H1 (cell line): ENCODE results near the gene FBXW5. TPM values are rescaled to one million over a fixed set of nuclear protein-coding genes. Genes with fewer than 3 reads are reported as not detected.

Experiments used
- CBX8 ChIP-seq: fragments of 300-800, 300-1000 bp; sonication (generic); IDR thresholded peaks from 2 replicates; pipeline ENCODE4 v1.7.1; 2016; ENCODE audit warnings: low read depth, low read length, borderline replicate concordance
- RNF2 ChIP-seq: fragments of 200-900, 300-1000 bp; sonication (generic); IDR thresholded peaks from 2 replicates; pipeline ENCODE4 v1.7.1; 2016; ENCODE audit warnings: borderline replicate concordance, low read depth, mild to moderate bottlenecking, antibody characterized with exemption, low read length; ENCODE audit not compliant: poor library complexity, severe bottlenecking; ENCODE audit errors: missing control alignments
- SRF ChIP-seq: IDR thresholded peaks from 2 replicates; pipeline ENCODE4 v1.6.1; 2011; ENCODE audit warnings: mild to moderate bottlenecking, low read depth, low read length, moderate library complexity
- polyA plus RNA-seq, 7 experiments: library from polyadenylated mRNA; depleted of rRNA in 3 of 7; stranded (reverse) in 5 of 7; unstranded in 2 of 7; fragments of >200 nt in 5 of 7; fragments of 200-250 nt in 2 of 7; gene quantifications; 1 replicate in 5 of 7; 2 replicates in 1 of 7; 4 replicates in 1 of 7; pipeline versions ENCODE4 v1.2.1 to v1.2.3, GENCODE V29; 2011 to 2013; ENCODE audit warnings: missing spikeins in 2 of 7, mixed read lengths in 2 of 7
- total RNA-seq: library from RNA; stranded (reverse); fragmentation: NEBNext Ultra II Directional; extraction: Animal tissue kit (Norgen Biotek cat#: 25700); gene quantifications from 2 replicates; pipeline ENCODE4 v1.2.1, GENCODE V29; 2021

FBXW5 gene
- total and polyA plus RNA-seq, 2 of the 8 experiments (the other 6 are each of a cell fraction or from before 2014, with no cell fraction given), result 49.0 to 71.0 TPM

DNA sequence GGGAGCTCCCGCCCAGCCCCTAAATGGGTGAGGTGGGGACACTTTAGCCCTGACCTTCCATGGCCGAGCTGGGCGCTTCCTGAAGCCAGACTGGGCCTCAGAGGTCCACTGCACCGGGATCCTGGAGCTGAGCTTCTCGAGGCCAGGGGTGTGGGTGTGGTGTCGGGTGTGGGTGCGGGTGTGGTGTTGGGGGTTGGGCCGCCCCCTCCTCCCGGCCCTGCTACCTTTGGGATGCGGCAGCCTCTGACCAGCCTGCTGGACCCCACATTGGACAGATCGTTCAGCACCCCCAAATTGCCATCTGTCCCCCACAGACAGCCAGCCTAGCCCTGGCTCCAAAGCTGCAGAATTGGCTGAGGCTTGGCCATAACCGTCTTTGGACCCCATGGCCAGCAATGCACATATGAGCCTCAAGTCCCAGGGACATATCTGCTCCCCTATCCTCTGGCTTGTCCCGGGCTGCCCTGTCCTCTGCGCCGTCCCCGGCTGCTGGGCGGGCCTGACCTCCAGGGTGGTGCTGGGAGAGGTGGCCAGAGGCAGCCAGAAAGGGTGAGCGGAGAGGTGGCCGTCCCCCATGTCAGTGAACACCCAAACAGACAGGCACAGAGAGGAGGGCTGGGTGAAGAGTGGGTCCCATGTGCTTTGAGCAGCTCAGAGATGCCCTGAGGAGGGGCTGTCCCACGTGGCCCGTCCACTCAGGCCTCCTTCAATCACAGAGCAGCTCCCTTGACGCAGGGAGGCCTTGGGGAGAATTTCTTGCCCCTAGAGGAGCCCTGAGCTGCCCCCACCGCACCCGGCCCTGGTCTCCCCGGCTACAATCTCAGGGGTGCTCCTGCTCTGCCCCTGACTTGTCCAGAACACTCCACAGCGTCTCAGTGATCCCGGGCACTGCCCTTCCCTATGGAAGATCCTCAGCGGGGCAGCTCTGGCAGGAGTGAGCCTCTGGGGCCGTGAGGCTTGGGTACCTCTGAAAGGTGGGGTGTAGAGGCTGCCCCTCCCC lies 29.4 kb upstream of the FBXW5 start (continued):
- TF ChIP-seq CBX8 (no peak), SRF (no peak), RNF2 (no peak)
- TF ChIP-seq, all 59 proteins: peak for 0
